Lung (tissue), 12 donors: ENCODE data around the gene TOLLIP. TPM values are rescaled to one million over a fixed set of nuclear protein-coding genes. Genes with fewer than 3 reads are reported as not detected.

ENCODE experiments used
- ATAC-seq: fragments of 200-7000 bp; cut with Tn5 transposase; one replicate; pipeline ENCODE4 v1.9.1; 2020; ENCODE audit warnings: moderate number of reproducible peaks; ENCODE audit not compliant: insufficient read depth, low FRiP score
- DNase-seq, 3 donors: peaks; one replicate each; pipeline ENCODE4 v3.0.0-alpha.2; 2013 to 2017
- H3K27ac ChIP-seq, 2 donors: one replicate each; pipeline ENCODE4 v1.5.1; 2013; ENCODE audit warnings: mild to moderate bottlenecking in 2 of 2, moderate library complexity in 2 of 2, control low read depth in 1 of 2, inconsistent platforms in 1 of 2, low read depth in 1 of 2, low read length in 1 of 2
- H3K27me3 ChIP-seq, 3 donors: one replicate each; pipeline ENCODE4 v1.5.1; 2013; ENCODE audit warnings: low read length in 2 of 3; ENCODE audit not compliant: control insufficient read depth in 3 of 3, insufficient read depth in 3 of 3
- H3K36me3 ChIP-seq, 4 donors: one replicate each; pipeline ENCODE4 v1.5.1; 2013; ENCODE audit warnings: low read length in 4 of 4, mild to moderate bottlenecking in 1 of 4, moderate library complexity in 1 of 4; ENCODE audit not compliant: control insufficient read depth in 4 of 4, insufficient read depth in 4 of 4
- H3K4me1 ChIP-seq, 5 donors: one replicate each; pipeline ENCODE4 v1.5.1; 2013; ENCODE audit warnings: low read length in 5 of 5, mild to moderate bottlenecking in 2 of 5, moderate library complexity in 1 of 5; ENCODE audit not compliant: control insufficient read depth in 5 of 5, insufficient read depth in 5 of 5
- H3K4me3 ChIP-seq: one replicate; pipeline ENCODE4 v1.5.1; 2013; ENCODE audit warnings: mild to moderate bottlenecking, control low read depth, moderate library complexity
- H3K9ac ChIP-seq, 2 donors: one replicate each; pipeline ENCODE4 v1.5.1; 2013; ENCODE audit warnings: low read length in 2 of 2, control low read depth in 1 of 2; ENCODE audit not compliant: insufficient read depth in 1 of 2
- H3K9me3 ChIP-seq, 4 donors: one replicate each; pipeline ENCODE4 v1.5.1; 2013; ENCODE audit warnings: low read length in 3 of 4, mild to moderate bottlenecking in 1 of 4, moderate library complexity in 1 of 4; ENCODE audit not compliant: control insufficient read depth in 4 of 4, insufficient read depth in 3 of 4
- CTCF ChIP-seq: IDR thresholded peaks from 2 replicates; pipeline ENCODE4 v1.5.1; 2012; ENCODE audit warnings: mild to moderate bottlenecking; ENCODE audit errors: control extremely low read depth, extremely low read depth
- WGBS, 2 donors: extraction: QIAGEN DNeasy Blood & Tissue Kit; methylation state at CpG; one replicate each; pipeline ENCODE4 v1.1.7; 2013; 5-methylcytosine and 5-hydroxymethylcytosine counted together
- polyA plus RNA-seq, 2 donors: library from polyadenylated mRNA; stranded (reverse); fragments of 200-250 nt; gene quantifications; one replicate each; pipeline ENCODE4 v1.2.1, GENCODE V29; 2013
- total RNA-seq, 2 donors: library from RNA; depleted of rRNA in 1 of 2; stranded (reverse); fragments of >200 nt in 1 of 2; gene quantifications; one replicate each; pipeline ENCODE4 v1.2.1, GENCODE V29; 2014 to 2021
- donor health status: control.
- donor health status: control.
- donor health status: Bipolar disorder and iron deficiency.
- donor health status: healthy.
- donor health status: DM: yes; HTN: yes; CAD: no.

TOLLIP gene
- total and polyA plus RNA-seq, 4 donors = 26.9 to 79.4 (median 43.4) TPM

GRCh38 chr11:1235306-1235900, 74.0 kb downstream of the TOLLIP start:
- H3K27me3 ChIP-seq = no peaks in the 10 kb centered on the region

GRCh38 chr11:1234771-1235305, 74.6 kb downstream of the TOLLIP start:
- ATAC-seq (no peak), DNase-seq (peak in 1 of 3 donors; percentile 7)
- WGBS, 2 donors = 81 to 90% methylated on average over 23 of the region's 23 CpGs
- H3K27me3 ChIP-seq = no peaks in the 10 kb centered on the region
- no peaks in the 10 kb centered on the region for H3K36me3 ChIP-seq
- no peak overlapping the region for H3K4me3 ChIP-seq
- H3K4me1 ChIP-seq = no peaks in the 10 kb centered on the region
- no peak for TF ChIP-seq CTCF
- H3K9ac ChIP-seq = no peak overlapping the region
- H3K27ac ChIP-seq = no peak overlapping the region
- no peaks in the 10 kb centered on the region for H3K9me3 ChIP-seq

More at GRCh38 chr11:1235306-1235900, 74.0 kb downstream of the TOLLIP start:
- no peak for TF ChIP-seq CTCF
- no peak overlapping the region for H3K9ac ChIP-seq
- H3K4me1 ChIP-seq = no peaks in the 10 kb centered on the region
- ATAC-seq (no peak), DNase-seq (peak in 1 of 3 donors; percentile 12)
- WGBS, 2 donors = 74 to 82% methylated on average over 23 of the region's 23 CpGs
- no peaks in the 10 kb centered on the region for H3K36me3 ChIP-seq
- no peak overlapping the region for H3K27ac ChIP-seq
- H3K4me3 ChIP-seq = no peak overlapping the region
- H3K9me3 ChIP-seq = peaks cover 0 to 3% (median 0%) of the 10 kb centered on the region in 4 donors

GRCh38 chr11:1234054-1234720, 75.2 kb downstream of the TOLLIP start:
- Histone ChIP-seq H3K27me3 (peaks cover 0 to 3% (median 0%) of the 10 kb centered on the region in 3 donors), H3K9me3 (no peaks in the 10 kb centered on the region), H3K4me1 (no peaks in the 10 kb centered on the region), H3K36me3 (no peaks in the 10 kb centered on the region), H3K27ac (no peak overlapping the region), H3K9ac (no peak overlapping the region), H3K4me3 (no peak overlapping the region)
- DNase-seq (peak in 1 of 3 donors; percentile 5), ATAC-seq (no peak)
- 74 to 77% methylated on average over 22 of the region's 22 CpGs for WGBS, 2 donors
- TF ChIP-seq CTCF = no peak
